ENCODE results near the gene LAPTM5. TPM values are rescaled to one million over a fixed set of nuclear protein-coding genes. Genes with fewer than 3 reads are reported as not detected.
"Not testable (repeated sequence)": the region's sequence is repeated elsewhere in the genome, so short reads cannot be mapped to it uniquely, and the experiment has no call there.

Gene LAPTM5
- total RNA-seq, 1 experiment from 2014 or later: 0.10 TPM

- DNase-seq (ENCODE audit: low spot score): no peak
Measured at GRCh38 chr1:30697571-30698376, 59.8 kb downstream of the LAPTM5 start.

GRCh38 chr1:30696831-30697230 lies 60.7 kb downstream of the LAPTM5 start:
- DNase-seq (ENCODE audit: low spot score): no peak

GRCh38 chr1:30695439-30695841 lies 62.1 kb downstream of the LAPTM5 start:
- DNase-seq (ENCODE audit: low spot score): no peak

GRCh38 chr1:30694280-30695175 lies 63.0 kb downstream of the LAPTM5 start:
- no peak for DNase-seq (ENCODE audit: low spot score)

- DNase-seq (ENCODE audit: low spot score): no peak
Measured at GRCh38 chr1:30693822-30694221, 63.8 kb downstream of the LAPTM5 start.

GRCh38 chr1:30693366-30693765 lies 64.2 kb downstream of the LAPTM5 start:
- no peak for DNase-seq (ENCODE audit: low spot score)

GRCh38 chr1:30692948-30693301 lies 64.6 kb downstream of the LAPTM5 start:
- no peak for DNase-seq (ENCODE audit: low spot score)

- DNase-seq (ENCODE audit: low spot score): no peak
Measured at GRCh38 chr1:30692201-30692947, 65.2 kb downstream of the LAPTM5 start.

- no peak for DNase-seq (ENCODE audit: low spot score)
Measured at GRCh38 chr1:30691480-30691879, 66.1 kb downstream of the LAPTM5 start.

GRCh38 chr1:30689901-30690645 lies 67.5 kb downstream of the LAPTM5 start:
- DNase-seq (ENCODE audit: low spot score): no peak

- DNase-seq (ENCODE audit: low spot score): no peak
Measured at GRCh38 chr1:30688920-30689794, 68.4 kb downstream of the LAPTM5 start.

GRCh38 chr1:30688516-30688915 lies 69.1 kb downstream of the LAPTM5 start:
- not testable (repeated sequence) for DNase-seq (ENCODE audit: low spot score)

GRCh38 chr1:30687886-30688285 lies 69.7 kb downstream of the LAPTM5 start:
- no peak for DNase-seq (ENCODE audit: low spot score)

GRCh38 chr1:30686236-30686935 lies 71.2 kb downstream of the LAPTM5 start:
- no peak for DNase-seq (ENCODE audit: low spot score)

GRCh38 chr1:30685796-30686165 lies 71.8 kb downstream of the LAPTM5 start:
- DNase-seq (ENCODE audit: low spot score): no peak

GRCh38 chr1:30684881-30685795 lies 72.4 kb downstream of the LAPTM5 start:
- DNase-seq (ENCODE audit: low spot score): no peak

GRCh38 chr1:30684259-30684658 lies 73.3 kb downstream of the LAPTM5 start:
- no peak for DNase-seq (ENCODE audit: low spot score)

- no peak for DNase-seq (ENCODE audit: low spot score)
Measured at GRCh38 chr1:30683699-30684098, 73.9 kb downstream of the LAPTM5 start.
